OCI-LY7 (cell line): ENCODE results near the gene IMPA2.

ENCODE experiments used
- CTCF ChIP-seq: fragments of 200-600 bp; sonication (generic); conservative IDR thresholded peaks from 2 replicates; pipeline ENCODE4 v1.5.1; 2014; ENCODE audit warnings: mild to moderate bottlenecking, antibody characterized with exemption, low read length, moderate library complexity, mixed read lengths
- EZH2phosphoT487 ChIP-seq: fragments of 200-600 bp; sonication (generic); IDR thresholded peaks from 2 replicates; pipeline ENCODE4 v1.6.1; 2018; ENCODE audit warnings: low read depth, borderline replicate concordance, mild to moderate bottlenecking, mixed run types, antibody characterized with exemption, low read length, moderate library complexity, mixed read lengths

- TF ChIP-seq CTCF, result no peak
- no peak for TF ChIP-seq EZH2phosphoT487
These were observed 24.7 kb upstream of the IMPA2 start for GRCh38 chr18:11956371-11957308.
